ENCODE results near the gene MTHFD1L.

GRCh38 chr6:151137542-151137941 lies 272.0 kb downstream of the MTHFD1L start:
- TF ChIP-seq CTCF (conservative IDR thresholded peaks at IDR 0.05 in 1 of 2, IDR thresholded peaks at IDR 0.05 in 1 of 2; ENCODE audit: low read depth in 1 of 2, low read length in 2 of 2) = no peak
- TF ChIP-seq EZH2 (IDR thresholded peaks at IDR 0.05; ENCODE audit: low read length, missing control alignments) = no peak

All from fibroblast of lung (primary cell).